ENCODE data around the gene LRRC32. TPM values are rescaled to one million over a fixed set of nuclear protein-coding genes. Genes with fewer than 3 reads are reported as not detected.
A peak's percentile ranks its signal among the peaks of the same experiment; 100 is the strongest.

LRRC32 gene
- total RNA-seq, 1 experiment from 2014 or later, result 0.46 TPM

DNA sequence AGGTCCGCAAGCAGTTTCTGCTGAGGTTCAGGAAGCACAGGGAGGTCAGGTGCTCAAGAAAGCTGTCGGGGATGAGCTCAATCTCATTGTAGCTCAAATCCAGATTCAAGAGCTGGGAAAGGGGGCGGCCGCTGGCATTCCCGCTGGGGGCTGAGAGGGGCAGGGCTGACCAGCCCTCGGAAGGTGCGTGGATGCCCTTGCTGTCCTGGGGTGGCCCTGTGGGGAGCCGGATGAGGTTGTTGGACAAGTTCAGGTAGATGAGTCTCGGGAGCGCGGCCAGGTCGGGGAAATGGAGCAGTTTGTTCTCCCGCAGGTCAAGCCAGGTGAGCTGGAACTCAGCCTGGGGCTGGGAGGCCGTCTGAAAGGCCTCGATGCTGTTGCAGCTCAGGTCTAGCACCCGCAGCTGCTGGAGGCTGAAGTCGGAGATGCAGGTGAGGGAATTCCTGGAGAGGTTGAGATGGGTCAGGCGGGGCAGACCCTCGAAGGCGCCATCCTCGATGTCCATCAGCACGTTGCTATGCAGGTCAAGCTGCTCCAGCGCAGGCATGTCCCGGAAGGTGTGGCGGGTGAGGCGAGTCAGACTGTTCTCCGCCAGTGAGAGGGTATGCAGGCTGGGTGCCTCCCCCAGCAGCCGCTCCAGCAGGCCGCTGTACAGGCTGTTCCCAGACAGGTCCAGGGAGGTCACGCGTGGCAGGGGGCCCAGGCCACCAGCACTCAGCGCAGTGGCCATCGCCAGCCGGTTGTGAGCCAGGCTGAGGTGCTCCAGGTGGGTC lies 9.8 kb downstream of the LRRC32 start:
- no peak overlapping the region for H3K14ac ChIP-seq (ENCODE audit: insufficient read depth, low read length)
- H3K79me2 ChIP-seq (ENCODE audit: insufficient read depth, low read length), result no peaks in the 10 kb centered on the region
- H3K79me1 ChIP-seq (ENCODE audit: insufficient read depth, low read depth, low read length, poor library complexity, severe bottlenecking), result no peaks in the 10 kb centered on the region
- H2BK5ac ChIP-seq (ENCODE audit: insufficient read length, low read length), result no peak overlapping the region
- no peak overlapping the region for H2BK120ac ChIP-seq (ENCODE audit: low read depth, low read length, poor library complexity, severe bottlenecking)
- no peaks in the 10 kb centered on the region for H3K9me3 ChIP-seq (ENCODE audit: control insufficient read depth, low read depth, low read length)
- TF ChIP-seq, protein P1, sequence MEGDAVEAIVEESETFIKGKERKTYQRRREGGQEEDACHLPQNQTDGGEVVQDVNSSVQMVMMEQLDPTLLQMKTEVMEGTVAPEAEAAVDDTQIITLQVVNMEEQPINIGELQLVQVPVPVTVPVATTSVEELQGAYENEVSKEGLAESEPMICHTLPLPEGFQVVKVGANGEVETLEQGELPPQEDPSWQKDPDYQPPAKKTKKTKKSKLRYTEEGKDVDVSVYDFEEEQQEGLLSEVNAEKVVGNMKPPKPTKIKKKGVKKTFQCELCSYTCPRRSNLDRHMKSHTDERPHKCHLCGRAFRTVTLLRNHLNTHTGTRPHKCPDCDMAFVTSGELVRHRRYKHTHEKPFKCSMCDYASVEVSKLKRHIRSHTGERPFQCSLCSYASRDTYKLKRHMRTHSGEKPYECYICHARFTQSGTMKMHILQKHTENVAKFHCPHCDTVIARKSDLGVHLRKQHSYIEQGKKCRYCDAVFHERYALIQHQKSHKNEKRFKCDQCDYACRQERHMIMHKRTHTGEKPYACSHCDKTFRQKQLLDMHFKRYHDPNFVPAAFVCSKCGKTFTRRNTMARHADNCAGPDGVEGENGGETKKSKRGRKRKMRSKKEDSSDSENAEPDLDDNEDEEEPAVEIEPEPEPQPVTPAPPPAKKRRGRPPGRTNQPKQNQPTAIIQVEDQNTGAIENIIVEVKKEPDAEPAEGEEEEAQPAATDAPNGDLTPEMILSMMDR (conservative IDR thresholded peaks at IDR 0.05), result no peak
- Mint-ChIP-seq H3K27ac (peak overlapping the region in 1 of 3 experiments; percentile 78; a peak in 3 of 7 replicates), H3K36me3 (ENCODE audit: insufficient read depth in 1 of 3, low read depth in 3 of 3) (no peaks in the 10 kb centered on the region), H3K9me3 (no peaks in the 10 kb centered on the region), H3K4me1 (peaks cover 8 to 26% of the 10 kb centered on the region in 2 experiments), H3K27me3 (ENCODE audit: low read depth) (peaks cover 3% of the 10 kb centered on the region; the same call in 1 of the 2 replicates), H3K4me3 (no peak overlapping the region)
- no peaks in the 10 kb centered on the region for H4K20me1 ChIP-seq (ENCODE audit: control insufficient read depth, insufficient read depth, insufficient read length)
- H3K23me2 ChIP-seq (ENCODE audit: insufficient read length, low read depth, low read length, poor library complexity, severe bottlenecking), result no peaks in the 10 kb centered on the region
- no peak overlapping the region for H3T11ph ChIP-seq (ENCODE audit: low read length)
- no peaks in the 10 kb centered on the region for H3K4me1 ChIP-seq (ENCODE audit: insufficient read depth, low read length)
- no peak for DNase-seq
- H4K5ac ChIP-seq (ENCODE audit: insufficient read length, low read depth, low read length), result no peak overlapping the region
- H2BK20ac ChIP-seq (ENCODE audit: low read depth, low read length, poor library complexity, severe bottlenecking), result no peak overlapping the region
- H2BK15ac ChIP-seq (ENCODE audit: low read depth, low read length), result no peak overlapping the region
- no peak overlapping the region for H3K4ac ChIP-seq (ENCODE audit: low read depth, low read length)
- no peak overlapping the region for H2AFZ ChIP-seq (ENCODE audit: low read length)
- no peak overlapping the region for H3K56ac ChIP-seq (ENCODE audit: insufficient read length, low read depth, low read length)
- no peak overlapping the region for H4K8ac ChIP-seq (replicated peaks; ENCODE audit: insufficient read length, low read depth, low read length)
- H3K23ac ChIP-seq (ENCODE audit: insufficient read length, low read depth, low read length), result no peak overlapping the region
- no CpG with 5 or more reads among the region's 34 CpGs for WGBS (ENCODE audit: extremely low coverage, insufficient read length, low lambda C conversion rate)
- no peaks in the 10 kb centered on the region for H3K27me3 ChIP-seq (ENCODE audit: insufficient read depth, low read length)
- H3K27ac ChIP-seq (ENCODE audit: insufficient read length, low read depth, low read length), result no peak overlapping the region
- no peak overlapping the region for H3K4me2 ChIP-seq (ENCODE audit: insufficient read depth, insufficient read length, low read length)
- no peak overlapping the region for H2AK5ac ChIP-seq (ENCODE audit: insufficient read length, low read length)
- no peak overlapping the region for H3K18ac ChIP-seq (ENCODE audit: insufficient read length, low read depth, low read length)
- H2BK12ac ChIP-seq (ENCODE audit: insufficient read length, low read depth, low read length), result no peak overlapping the region
- no peak overlapping the region for H3K9ac ChIP-seq (ENCODE audit: extremely low read depth, insufficient read length, low read length)
- no peak overlapping the region for H4K91ac ChIP-seq (ENCODE audit: insufficient read length, low read depth, low read length)

Data from H9 (cell line).